Chondrocyte (in vitro differentiated cells): ENCODE measurements around the gene INTS6L. TPM values are rescaled to one million over a fixed set of nuclear protein-coding genes. Genes with fewer than 3 reads are reported as not detected.
"Not testable (repeated sequence)": the region's sequence is repeated elsewhere in the genome, so short reads cannot be mapped to it uniquely, and the experiment has no call there.

Source experiments
- DNase-seq: peaks from one replicate; pipeline ENCODE4 v3.0.0; 2021; ENCODE audit warnings: mixed read lengths, low spot score
- H3K27ac Mint-ChIP-seq: one replicate; pipeline ENCODE4 v1.8.0; 2021; ENCODE audit warnings: mild to moderate bottlenecking, moderate library complexity, mixed read lengths; ENCODE audit not compliant: unreplicated experiment
- H3K27me3 Mint-ChIP-seq: 2 replicates; pipeline ENCODE4 v1.8.0; 2021; ENCODE audit warnings: low read depth, mixed read lengths
- H3K36me3 Mint-ChIP-seq: 2 replicates; pipeline ENCODE4 v1.8.0; 2021; ENCODE audit warnings: low read depth, mixed read lengths
- H3K4me1 Mint-ChIP-seq: 2 replicates; pipeline ENCODE4 v1.8.0; 2021; ENCODE audit warnings: low read depth, mild to moderate bottlenecking, mixed read lengths
- H3K4me3 Mint-ChIP-seq: one replicate; pipeline ENCODE4 v1.8.0; 2021; ENCODE audit warnings: mild to moderate bottlenecking, moderate library complexity, mixed read lengths; ENCODE audit not compliant: unreplicated experiment
- H3K9me3 Mint-ChIP-seq: 2 replicates; pipeline ENCODE4 v1.8.0; 2021; ENCODE audit warnings: low read depth, mixed read lengths
- CTCF ChIP-seq: fragments of 200-600 bp; sonication (generic); IDR thresholded peaks from 2 replicates; pipeline ENCODE4 v1.5.0; 2021; ENCODE audit warnings: antibody characterized with exemption, mild to moderate bottlenecking, moderate library complexity
- total RNA-seq: library from RNA; stranded (reverse); gene quantifications from 3 replicates; pipeline ENCODE4 v1.2.1, GENCODE V29; 2021

The INTS6L gene
- total RNA-seq, 1 donor from 2014 or later, result 6.0 TPM

GRCh38 chrX:135557344-135557743 is 36.9 kb downstream of the INTS6L start:
- no peaks in the 10 kb centered on the region for H3K36me3 Mint-ChIP-seq
- peaks cover 12% of the 10 kb centered on the region for H3K9me3 Mint-ChIP-seq
- no peak overlapping the region for H3K4me3 Mint-ChIP-seq
- no peak for DNase-seq
- no peaks in the 10 kb centered on the region for H3K4me1 Mint-ChIP-seq
- no peaks in the 10 kb centered on the region for H3K27me3 Mint-ChIP-seq
- H3K27ac Mint-ChIP-seq, result no peak overlapping the region
- no peak for TF ChIP-seq CTCF

GRCh38 chrX:135572436-135572835 is 52.0 kb downstream of the INTS6L start:
- Mint-ChIP-seq H3K27me3 (no peaks in the 10 kb centered on the region), H3K4me3 (no peak overlapping the region), H3K36me3 (no peaks in the 10 kb centered on the region), H3K4me1 (no peaks in the 10 kb centered on the region), H3K9me3 (no peaks in the 10 kb centered on the region), H3K27ac (no peak overlapping the region)
- TF ChIP-seq CTCF, result peak; percentile 78
- no peak for DNase-seq

- TF ChIP-seq CTCF, result no peak
- H3K9me3 Mint-ChIP-seq, result no peaks in the 10 kb centered on the region
- H3K27ac Mint-ChIP-seq, result no peak overlapping the region
- no peaks in the 10 kb centered on the region for H3K4me1 Mint-ChIP-seq
- DNase-seq, result no peak
- peaks cover 5% of the 10 kb centered on the region for H3K36me3 Mint-ChIP-seq
- no peak overlapping the region for H3K4me3 Mint-ChIP-seq
- no peaks in the 10 kb centered on the region for H3K27me3 Mint-ChIP-seq
Measured at GRCh38 chrX:135581496-135581895, 61.0 kb downstream of the INTS6L start.

GRCh38 chrX:135585153-135585552 is 64.7 kb downstream of the INTS6L start:
- peaks cover 2% of the 10 kb centered on the region for H3K36me3 Mint-ChIP-seq
- no peak overlapping the region for H3K4me3 Mint-ChIP-seq
- H3K27ac Mint-ChIP-seq, result no peak overlapping the region
- TF ChIP-seq CTCF, result no peak
- peaks cover 2% of the 10 kb centered on the region for H3K27me3 Mint-ChIP-seq
- no peak for DNase-seq
- H3K9me3 Mint-ChIP-seq, result peaks cover 6% of the 10 kb centered on the region
- no peaks in the 10 kb centered on the region for H3K4me1 Mint-ChIP-seq

- no peak overlapping the region for H3K27ac Mint-ChIP-seq
- DNase-seq, result no peak
- no peaks in the 10 kb centered on the region for H3K36me3 Mint-ChIP-seq
- H3K4me1 Mint-ChIP-seq, result no peaks in the 10 kb centered on the region
- H3K4me3 Mint-ChIP-seq, result no peak overlapping the region
- TF ChIP-seq CTCF, result no peak
- H3K9me3 Mint-ChIP-seq, result peaks cover 10% of the 10 kb centered on the region
- H3K27me3 Mint-ChIP-seq, result peaks cover 8% of the 10 kb centered on the region
Measured at GRCh38 chrX:135591871-135592270, 71.4 kb downstream of the INTS6L start.

GRCh38 chrX:135594049-135594448 is 73.6 kb downstream of the INTS6L start:
- H3K9me3 Mint-ChIP-seq, H3K36me3 Mint-ChIP-seq, H3K27me3 Mint-ChIP-seq, H3K4me1 Mint-ChIP-seq, DNase-seq, H3K27ac Mint-ChIP-seq, H3K4me3 Mint-ChIP-seq: not testable (repeated sequence)

- not testable (repeated sequence) for DNase-seq, H3K27ac Mint-ChIP-seq, H3K27me3 Mint-ChIP-seq, H3K36me3 Mint-ChIP-seq, H3K4me3 Mint-ChIP-seq, H3K9me3 Mint-ChIP-seq, H3K4me1 Mint-ChIP-seq
Measured at GRCh38 chrX:135594453-135594852, 74.0 kb downstream of the INTS6L start.
